ENCODE results near the gene COL1A2.

DNA sequence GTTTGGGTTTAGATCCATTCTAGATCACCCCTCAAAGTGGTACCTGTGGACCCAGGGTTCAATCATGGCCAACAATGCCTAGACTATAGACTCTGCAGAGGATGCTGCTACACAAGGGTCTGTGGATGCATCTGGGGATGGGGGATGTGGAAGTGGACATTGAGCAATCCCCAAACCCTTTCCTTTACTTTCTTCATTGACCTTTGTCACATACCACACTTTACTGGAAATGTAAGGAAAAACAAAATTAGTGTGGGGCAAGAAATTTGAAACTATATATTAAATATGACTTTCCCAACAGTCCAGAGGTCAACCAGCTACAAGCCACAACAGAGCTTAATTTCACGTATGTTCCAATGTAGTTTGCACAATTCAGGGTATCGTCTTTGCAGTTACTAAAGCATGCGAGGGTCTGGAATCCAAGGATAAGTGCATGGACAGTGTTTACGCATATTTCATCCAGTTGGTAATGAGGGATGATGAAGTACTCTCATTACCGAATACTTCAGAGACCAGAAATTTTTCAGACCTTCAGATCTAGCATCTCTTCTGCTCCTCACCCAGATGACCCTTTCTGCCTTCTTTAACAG is 81.7 kb downstream of the COL1A2 start:
- TF ChIP-seq, protein P1, sequence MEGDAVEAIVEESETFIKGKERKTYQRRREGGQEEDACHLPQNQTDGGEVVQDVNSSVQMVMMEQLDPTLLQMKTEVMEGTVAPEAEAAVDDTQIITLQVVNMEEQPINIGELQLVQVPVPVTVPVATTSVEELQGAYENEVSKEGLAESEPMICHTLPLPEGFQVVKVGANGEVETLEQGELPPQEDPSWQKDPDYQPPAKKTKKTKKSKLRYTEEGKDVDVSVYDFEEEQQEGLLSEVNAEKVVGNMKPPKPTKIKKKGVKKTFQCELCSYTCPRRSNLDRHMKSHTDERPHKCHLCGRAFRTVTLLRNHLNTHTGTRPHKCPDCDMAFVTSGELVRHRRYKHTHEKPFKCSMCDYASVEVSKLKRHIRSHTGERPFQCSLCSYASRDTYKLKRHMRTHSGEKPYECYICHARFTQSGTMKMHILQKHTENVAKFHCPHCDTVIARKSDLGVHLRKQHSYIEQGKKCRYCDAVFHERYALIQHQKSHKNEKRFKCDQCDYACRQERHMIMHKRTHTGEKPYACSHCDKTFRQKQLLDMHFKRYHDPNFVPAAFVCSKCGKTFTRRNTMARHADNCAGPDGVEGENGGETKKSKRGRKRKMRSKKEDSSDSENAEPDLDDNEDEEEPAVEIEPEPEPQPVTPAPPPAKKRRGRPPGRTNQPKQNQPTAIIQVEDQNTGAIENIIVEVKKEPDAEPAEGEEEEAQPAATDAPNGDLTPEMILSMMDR (IDR thresholded peaks at IDR 0.05), result no peak
- TF ChIP-seq POLR2A (IDR thresholded peaks at IDR 0.05), result no peak
- no peak for TF ChIP-seq POLR2AphosphoS5 (IDR thresholded peaks at IDR 0.05)

Measured in suprapubic skin (tissue), 4 donors.